Brain microvascular endothelial cell (primary cell): Measurements from ENCODE around the gene ATXN7.

Experiments used
- DNase-seq: peaks from one replicate; pipeline ENCODE4 v3.0.0-alpha.2; 2020
- H3K27ac ChIP-seq: fragments of 250-450 bp; sonication (Bioruptor Pico); 2 replicates; pipeline ENCODE4 v1.5.1; 2020; ENCODE audit warnings: mild to moderate bottlenecking, moderate library complexity
- H3K27me3 ChIP-seq: fragments of 250-450 bp; sonication (Bioruptor Pico); replicated peaks from 2 replicates; pipeline ENCODE4 v1.5.1; 2020; ENCODE audit warnings: mild to moderate bottlenecking
- H3K36me3 ChIP-seq: fragments of 250-450 bp; sonication (Bioruptor Pico); replicated peaks from 2 replicates; pipeline ENCODE4 v1.5.1; 2020; ENCODE audit warnings: mild to moderate bottlenecking
- H3K4me3 ChIP-seq: 2 replicates; pipeline ENCODE4 v1.5.1; 2011; ENCODE audit warnings: low read depth, mild to moderate bottlenecking, control low read depth, low read length, moderate library complexity
- in situ Hi-C: cut with HindIII; loops from 2 replicates; pipeline ENCODE4 v1.10.0; 2017; ENCODE audit warnings: low sequenced_read_pairs, low pct_ligation_motif_present
- TF ChIP-seq, protein P1 (sequence below): IDR thresholded peaks from 2 replicates; pipeline ENCODE4 v1.5.1; 2011; ENCODE audit warnings: low read depth, mild to moderate bottlenecking, moderate library complexity, low read length, control low read depth, inconsistent platforms; ENCODE audit errors: missing control alignments

ATXN7 gene

DNA sequence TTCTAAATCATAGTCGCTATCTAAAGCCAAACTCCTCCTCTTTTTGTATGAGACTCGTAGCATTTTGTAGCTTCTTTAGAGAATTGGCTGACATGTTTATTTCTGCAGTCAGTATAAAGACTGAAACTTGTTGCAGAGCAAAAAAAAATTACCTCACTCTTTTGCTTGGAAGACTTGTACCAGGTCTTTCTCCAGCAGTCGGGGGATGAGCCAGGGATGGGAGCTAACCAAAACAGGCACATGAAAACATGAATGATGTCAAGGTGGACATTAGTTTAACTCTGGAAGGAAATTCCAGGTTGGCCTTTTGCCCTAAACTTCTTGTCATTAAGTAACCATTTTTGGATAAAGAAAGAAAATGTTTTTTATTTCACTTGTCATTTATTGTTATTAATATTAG, 95.5 kb downstream of the ATXN7 start:
- in situ Hi-C loops: no loop called here
- DNase-seq: no peak
- TF ChIP-seq, protein P1, sequence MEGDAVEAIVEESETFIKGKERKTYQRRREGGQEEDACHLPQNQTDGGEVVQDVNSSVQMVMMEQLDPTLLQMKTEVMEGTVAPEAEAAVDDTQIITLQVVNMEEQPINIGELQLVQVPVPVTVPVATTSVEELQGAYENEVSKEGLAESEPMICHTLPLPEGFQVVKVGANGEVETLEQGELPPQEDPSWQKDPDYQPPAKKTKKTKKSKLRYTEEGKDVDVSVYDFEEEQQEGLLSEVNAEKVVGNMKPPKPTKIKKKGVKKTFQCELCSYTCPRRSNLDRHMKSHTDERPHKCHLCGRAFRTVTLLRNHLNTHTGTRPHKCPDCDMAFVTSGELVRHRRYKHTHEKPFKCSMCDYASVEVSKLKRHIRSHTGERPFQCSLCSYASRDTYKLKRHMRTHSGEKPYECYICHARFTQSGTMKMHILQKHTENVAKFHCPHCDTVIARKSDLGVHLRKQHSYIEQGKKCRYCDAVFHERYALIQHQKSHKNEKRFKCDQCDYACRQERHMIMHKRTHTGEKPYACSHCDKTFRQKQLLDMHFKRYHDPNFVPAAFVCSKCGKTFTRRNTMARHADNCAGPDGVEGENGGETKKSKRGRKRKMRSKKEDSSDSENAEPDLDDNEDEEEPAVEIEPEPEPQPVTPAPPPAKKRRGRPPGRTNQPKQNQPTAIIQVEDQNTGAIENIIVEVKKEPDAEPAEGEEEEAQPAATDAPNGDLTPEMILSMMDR: no peak
- Histone ChIP-seq H3K27ac (no peak overlapping the region), H3K27me3 (no peaks in the 10 kb centered on the region), H3K36me3 (peaks cover under 1% of the 10 kb centered on the region), H3K4me3 (no peak overlapping the region)

DNA sequence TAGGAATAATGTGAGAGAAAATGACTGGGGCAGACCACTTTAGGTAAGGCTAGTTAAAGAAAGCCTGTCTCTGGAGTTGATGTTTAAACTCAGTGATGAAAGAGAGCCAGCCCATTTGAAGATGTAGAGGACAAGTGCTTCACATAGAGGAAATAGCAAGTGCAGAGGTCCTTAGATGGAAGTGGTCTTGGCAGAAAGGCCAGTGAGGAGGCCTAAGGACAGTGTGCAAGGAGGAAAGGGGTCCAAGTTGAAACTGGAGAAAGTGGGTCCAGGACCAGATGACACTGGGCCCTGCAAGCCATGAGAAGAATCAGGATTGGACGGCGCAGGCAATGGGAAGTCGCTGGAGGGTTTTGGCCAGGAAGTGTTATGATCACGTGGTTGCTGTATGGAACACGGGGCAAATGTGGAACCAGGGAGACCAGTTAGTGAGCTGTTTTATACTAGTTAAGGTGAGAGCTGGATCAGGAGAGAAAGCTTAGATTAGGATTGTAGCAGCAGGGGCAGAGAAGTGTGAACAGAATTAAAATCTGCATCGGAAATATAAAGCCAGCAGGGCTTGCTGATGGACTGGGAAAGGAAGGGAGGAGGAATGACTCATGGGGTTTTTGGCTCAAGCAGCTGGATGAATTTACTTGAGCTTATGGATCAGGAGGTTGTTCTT, 96.5 kb downstream of the ATXN7 start:
- Histone ChIP-seq H3K4me3 (peak overlapping the region; percentile 26), H3K36me3 (no peaks in the 10 kb centered on the region), H3K27ac (peak overlapping the region; percentile 68), H3K27me3 (no peaks in the 10 kb centered on the region)
- peak; percentile 62 for DNase-seq
- TF ChIP-seq, protein P1: no peak
- in situ Hi-C loops: no loop called here

DNA sequence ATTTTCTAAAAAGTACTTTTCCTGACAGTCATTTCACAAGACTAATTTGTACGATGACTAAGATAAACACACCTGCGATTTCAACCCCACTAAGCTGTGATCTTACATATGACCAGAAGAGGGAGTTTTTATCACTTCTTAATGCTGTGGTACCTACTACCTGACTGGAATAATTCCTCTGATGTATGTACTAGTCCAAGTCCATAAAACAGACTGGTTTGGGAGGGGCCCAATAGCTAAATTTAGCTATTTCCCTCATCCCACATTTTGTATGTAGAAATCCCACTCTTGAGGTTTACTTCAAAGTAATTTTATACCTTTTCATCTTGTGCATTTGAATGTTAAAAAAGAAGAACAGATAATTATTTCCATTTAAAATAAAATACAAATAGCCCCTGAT, 98.2 kb downstream of the ATXN7 start:
- Histone ChIP-seq H3K27me3 (no peaks in the 10 kb centered on the region), H3K4me3 (no peak overlapping the region), H3K27ac (no peak overlapping the region), H3K36me3 (no peaks in the 10 kb centered on the region)
- TF ChIP-seq, protein P1: peak; percentile 51
- DNase-seq: no peak
- in situ Hi-C loops: no loop called here

DNA sequence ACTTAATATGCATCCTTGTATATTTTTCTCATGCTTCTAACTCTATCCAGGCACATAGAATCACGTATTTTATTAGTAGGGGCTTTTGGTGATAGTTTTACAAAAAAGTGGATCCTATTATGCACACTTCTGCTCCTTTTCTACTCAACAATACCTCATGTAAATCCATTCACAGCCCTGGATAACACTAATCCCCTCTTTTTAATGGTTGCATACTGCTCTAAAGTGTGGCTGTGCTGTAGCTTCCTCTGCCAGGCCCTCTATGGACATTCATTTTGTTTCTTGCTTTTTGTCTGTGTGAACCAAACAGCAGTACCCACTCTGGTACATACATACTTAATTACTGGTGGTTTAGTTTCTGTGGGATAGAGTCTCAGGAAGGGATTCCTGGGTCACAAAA, 99.8 kb downstream of the ATXN7 start:
- Histone ChIP-seq H3K4me3 (no peak overlapping the region), H3K36me3 (no peaks in the 10 kb centered on the region), H3K27me3 (no peaks in the 10 kb centered on the region), H3K27ac (no peak overlapping the region)
- TF ChIP-seq, protein P1: no peak
- DNase-seq: no peak
- in situ Hi-C loops: no loop called here

DNA sequence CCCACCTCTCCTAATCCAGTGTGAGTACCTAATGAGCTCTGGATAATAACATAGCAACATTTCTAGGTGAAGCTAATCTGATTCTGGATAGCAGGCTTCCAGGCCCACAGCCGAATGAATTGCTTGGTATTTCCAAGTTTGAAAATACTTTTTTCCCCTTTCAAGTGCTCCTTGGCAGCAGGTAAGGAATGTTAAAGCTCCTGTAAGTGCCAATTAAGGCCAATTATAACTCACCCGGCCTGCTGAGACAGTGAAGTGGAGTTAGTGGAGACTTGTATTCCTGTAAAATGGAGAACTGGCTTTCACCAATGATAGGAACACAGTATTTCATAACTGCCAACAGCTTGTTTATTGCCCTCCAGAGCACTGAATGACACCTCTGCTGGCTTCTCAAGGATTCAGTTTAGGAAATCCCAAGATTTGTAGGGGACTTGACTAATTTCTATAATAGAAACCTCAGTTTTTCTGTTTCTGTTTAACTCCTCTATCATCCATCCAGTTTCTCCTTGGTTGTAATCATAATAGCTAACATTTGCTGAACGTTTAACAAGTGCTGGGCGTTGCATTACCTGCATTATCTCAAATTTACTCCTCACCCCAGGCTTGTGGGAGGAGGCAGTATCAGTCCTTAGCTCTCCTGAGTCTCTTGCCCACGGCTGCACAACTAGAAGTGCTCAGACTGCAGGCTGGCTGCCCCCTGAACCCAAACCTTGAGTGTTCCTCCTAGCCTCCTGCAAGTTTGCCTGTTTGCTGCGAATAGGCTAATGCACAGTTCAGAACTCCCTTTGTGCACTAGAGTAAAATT, 101.2 kb downstream of the ATXN7 start:
- no peak for DNase-seq
- no peaks in the 10 kb centered on the region for H3K27me3 ChIP-seq
- no peak overlapping the region for H3K27ac ChIP-seq
- H3K36me3 ChIP-seq: no peaks in the 10 kb centered on the region
- H3K4me3 ChIP-seq: no peak overlapping the region
- TF ChIP-seq, protein P1: no peak
- in situ Hi-C loops: no loop called here
